GM19099 (cell line): ENCODE measurements around the gene SGO2.

Experiments used
- POLR2A ChIP-seq: IDR thresholded peaks from 3 replicates; pipeline ENCODE4 v1.6.1; 2011; ENCODE audit warnings: low read depth; ENCODE audit not compliant: insufficient read length; ENCODE audit errors: extremely low read depth

The SGO2 gene

DNA sequence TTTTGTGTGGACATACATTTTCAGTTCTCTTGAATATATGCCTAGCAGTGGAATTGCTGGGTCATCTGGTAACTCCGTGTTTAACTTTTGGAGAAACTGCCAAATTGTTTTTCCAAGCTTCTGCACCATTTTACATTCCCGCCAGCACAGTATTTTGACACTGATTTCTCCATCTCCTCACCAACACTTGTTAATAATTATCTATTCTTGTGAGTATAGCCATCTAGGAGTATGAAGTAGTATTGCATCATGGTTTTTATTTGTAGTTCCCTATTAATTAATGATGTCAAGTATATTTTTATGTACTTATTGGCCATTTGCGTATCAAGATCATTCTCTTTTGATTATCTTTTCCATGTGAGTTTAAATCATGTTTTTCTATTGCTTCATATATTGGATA, 41.9 kb downstream of the SGO2 start:
- no peak for TF ChIP-seq POLR2A

DNA sequence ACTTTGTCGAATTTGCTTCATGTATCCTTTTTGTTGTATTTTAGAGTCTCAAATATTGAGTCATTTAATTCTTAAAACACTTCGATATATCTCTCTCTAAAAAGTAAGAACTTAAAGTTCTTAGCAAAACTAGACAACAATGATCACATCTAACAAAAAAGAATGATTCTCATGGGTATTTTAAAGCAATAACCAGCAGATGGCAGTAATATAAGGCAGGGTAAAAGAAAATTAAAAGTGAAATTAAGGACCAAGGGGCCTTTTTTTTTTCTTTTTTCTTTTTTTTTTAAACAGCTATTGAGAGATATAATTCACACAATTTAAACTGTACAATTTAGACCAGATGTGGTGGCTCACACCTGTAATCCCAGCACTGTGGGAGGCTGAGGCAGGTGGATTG, 50.0 kb downstream of the SGO2 start:
- no peak for TF ChIP-seq POLR2A

DNA sequence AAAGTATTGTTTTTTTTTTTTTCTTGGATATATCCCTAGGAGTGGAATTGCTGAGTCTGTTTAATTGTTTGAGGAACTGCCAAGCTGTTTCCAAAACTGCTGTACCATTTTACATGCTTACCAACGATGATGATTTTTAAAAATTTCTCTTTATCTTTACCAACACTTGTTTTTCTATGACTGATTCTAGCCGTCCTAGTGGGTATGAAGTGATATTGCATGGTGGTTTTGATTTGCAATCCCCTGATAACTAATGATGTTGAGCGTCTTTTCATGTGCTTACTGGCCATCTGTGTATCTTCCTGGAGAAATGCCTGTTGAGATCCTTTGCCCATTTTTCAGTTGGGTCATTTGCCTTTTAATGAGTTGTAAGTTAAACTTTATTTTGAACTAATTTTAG, 51.0 kb downstream of the SGO2 start:
- TF ChIP-seq POLR2A: no peak

DNA sequence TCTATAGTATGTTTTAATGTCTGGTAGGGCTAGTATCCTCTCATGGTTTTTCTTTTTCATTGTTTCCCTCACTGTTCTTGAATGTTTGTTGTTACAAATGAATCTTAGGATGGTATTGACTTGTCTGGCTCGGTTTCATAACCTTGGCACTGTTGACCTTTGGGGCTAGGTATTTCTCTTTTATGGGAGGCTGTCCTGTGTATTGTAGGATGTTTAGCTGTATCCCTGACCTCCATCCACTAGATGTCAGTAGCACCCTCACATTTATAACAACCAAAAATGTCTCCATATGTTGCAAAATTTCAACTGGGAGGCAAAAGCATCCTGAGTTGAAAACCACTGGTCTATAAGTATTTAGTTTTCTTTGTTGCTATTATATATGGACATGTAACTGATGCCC, 52.8 kb downstream of the SGO2 start:
- no peak for TF ChIP-seq POLR2A

DNA sequence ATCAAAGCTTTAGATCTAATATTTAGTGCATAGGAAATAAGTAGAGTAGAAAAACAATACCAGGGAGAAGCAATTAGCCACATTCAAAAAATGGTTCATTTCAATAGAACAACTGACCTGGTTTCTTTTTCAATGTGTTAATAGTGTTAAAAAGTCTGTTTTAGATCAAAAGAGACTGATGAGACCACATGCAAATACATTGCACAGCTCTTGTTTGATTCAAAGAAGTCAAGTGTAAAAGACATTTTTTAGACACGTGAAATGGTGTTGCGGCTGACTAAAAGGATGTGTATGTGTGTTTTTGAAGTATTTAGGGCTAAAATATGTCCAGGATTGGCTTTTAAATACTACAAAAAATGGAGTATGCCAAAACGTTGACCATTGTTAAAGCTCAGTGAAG, 58.6 kb downstream of the SGO2 start:
- no peak for TF ChIP-seq POLR2A

DNA sequence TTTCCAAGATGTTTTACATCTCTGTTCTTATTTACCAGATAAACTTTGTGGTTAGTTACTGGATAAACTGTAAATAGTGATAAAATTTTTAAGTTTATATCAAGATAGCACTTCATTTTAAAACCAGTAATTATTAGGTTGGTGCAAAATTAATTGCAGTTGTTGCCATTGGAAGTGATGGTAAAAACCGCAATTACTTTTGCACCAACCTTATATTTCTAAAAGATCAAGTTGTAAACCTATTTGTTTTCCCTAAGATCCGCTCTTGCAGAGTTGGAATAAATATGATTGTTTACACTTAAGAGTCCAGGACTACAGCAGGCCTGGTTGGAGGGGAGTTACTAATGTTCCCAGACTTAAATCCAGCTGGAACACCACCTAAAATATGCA, 59.3 kb downstream of the SGO2 start:
- no peak for TF ChIP-seq POLR2A

DNA sequence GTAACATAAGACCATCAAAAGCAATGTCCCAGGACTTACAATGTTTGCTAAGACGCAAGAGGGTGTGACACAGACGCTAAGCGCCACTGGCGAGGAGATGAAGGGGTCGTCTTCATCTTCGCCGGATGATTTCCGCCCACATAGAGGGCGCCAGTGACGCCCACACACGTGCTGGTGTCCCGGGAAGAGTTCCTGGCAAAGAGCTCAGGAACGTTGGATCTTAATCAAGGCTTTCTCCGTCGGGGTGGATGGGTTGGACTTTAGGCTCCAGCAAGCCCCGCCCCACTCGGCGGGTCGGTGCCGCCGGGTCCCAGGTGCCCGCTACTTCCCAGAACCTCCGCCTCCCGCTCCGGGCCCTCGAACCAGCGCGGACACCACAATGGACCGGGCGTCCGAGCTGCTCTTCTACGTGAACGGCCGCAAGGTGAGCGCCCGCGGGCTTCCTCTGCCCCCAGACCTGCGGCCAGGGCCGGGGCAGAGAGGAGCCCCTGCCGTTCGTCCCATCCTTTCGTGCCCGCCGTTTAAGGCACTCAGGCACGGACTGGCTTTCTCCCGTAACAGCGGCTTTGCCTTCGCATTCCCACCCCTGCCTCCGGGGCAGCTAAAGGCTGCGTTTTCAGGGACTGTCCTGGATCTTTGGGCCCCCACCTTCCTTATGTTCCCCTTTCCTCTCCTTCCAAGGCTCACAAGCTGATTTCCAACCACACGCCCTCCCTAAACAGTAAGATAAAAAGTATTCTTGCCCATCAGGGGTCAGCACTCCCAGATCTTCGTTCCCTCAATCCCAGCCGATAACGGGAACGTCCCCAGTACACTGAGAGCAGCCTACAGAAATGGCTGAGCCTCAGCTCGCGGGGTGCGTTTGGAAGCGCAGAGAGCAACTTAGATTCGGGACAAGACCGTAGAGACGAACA, 60.0 kb downstream of the SGO2 start, which contains the start of gene AOX1:
AOX1 (plus strand) TSS at position 285 of the 914 bp plus-strand sequence; CDS start at position 380, 95 bp downstream.
- TF ChIP-seq POLR2A: no peak

DNA sequence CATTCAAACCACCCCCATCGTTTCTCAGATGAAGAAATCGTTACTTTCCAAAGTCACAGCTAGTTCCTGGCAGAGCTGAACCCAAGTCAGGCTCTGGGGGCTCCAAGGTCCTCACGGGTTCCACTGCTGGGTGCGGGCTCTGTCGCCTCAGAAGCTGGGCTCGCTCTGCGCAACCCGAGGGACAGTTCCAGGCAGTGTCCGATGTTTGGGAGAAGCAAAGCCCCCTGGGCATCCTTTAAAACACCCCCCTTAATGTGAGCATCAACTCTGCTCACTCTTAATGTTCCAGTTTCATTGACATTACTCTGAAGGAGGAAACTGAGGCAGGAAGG, 60.6 kb downstream of the SGO2 start:
- TF ChIP-seq POLR2A: no peak

DNA sequence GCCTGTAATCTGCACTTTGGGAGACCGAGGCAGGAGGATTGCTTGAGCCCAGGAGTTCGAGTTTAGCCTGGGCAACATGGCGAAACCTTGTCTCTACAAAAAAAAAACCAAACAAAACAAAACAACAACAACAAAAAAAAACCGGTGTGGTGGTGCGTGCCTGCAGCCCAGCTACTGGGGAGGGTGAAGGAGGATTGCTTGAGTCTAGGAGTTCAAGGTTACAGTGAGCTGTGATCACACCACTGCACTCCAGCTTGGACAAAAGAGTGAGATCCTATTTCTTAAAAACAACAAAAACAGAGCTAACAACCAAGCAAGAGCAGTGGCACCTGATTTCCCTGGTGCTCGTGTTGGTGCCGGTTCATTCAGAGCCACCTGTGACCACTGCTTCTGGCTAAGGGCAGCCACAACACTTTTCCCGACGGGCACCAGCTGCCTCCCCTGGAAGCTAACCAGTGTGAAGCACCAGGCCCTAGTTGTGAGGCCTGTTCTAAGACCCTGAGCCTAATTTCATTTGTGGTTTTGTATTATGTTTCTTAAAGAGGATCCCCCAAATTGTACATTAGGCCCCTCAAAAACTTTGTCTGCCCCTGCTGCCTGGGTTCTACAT, 61.1 kb downstream of the SGO2 start:
- no peak for TF ChIP-seq POLR2A

DNA sequence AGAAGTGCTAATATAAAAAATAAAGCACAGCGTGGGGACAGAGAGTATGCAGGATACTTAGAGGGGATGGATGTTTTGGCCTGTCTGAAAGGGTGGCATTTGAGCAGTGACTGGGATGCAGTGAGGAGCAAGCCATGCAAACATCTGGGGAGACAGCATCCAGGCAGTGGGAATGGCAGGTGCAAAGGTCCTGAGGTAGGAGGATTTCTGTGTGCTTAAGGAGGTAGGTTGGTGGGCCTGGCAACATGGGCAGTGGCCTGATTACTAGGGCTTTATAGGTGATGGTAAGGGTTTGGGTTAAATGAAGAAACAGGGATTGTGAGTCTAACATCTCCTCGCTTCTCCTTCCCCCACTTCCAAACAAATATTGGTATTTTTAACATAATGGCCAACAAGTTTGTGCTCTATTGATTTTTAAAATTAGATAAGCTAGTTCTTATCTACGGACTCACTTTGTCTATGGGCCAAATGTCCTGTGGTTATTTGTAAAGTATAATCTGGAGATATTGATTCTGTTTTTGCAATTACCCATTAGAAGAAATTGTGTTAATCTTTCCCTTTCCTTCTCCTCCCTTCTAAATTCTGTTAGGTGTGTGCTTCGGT, 62.2 kb downstream of the SGO2 start:
- no peak for TF ChIP-seq POLR2A

DNA sequence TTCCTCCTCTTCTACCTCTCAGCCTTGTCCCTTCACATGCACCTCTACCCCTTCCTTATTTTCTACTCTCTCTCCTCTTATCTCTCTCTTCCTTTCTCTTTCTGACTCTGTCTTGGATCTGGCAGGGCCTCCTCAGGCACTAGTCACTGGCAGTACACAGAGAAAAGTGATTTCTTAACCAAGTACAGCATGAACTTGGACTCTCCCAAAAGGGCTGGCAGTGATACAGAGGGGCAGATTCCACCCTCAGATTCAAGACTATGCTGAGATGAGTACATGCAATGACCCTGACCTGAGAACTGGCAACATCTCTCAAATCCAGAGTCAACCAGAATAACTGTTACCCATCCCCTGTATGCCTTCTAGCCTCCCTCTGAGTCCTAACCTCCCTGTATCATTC, 64.1 kb downstream of the SGO2 start:
- no peak for TF ChIP-seq POLR2A

DNA sequence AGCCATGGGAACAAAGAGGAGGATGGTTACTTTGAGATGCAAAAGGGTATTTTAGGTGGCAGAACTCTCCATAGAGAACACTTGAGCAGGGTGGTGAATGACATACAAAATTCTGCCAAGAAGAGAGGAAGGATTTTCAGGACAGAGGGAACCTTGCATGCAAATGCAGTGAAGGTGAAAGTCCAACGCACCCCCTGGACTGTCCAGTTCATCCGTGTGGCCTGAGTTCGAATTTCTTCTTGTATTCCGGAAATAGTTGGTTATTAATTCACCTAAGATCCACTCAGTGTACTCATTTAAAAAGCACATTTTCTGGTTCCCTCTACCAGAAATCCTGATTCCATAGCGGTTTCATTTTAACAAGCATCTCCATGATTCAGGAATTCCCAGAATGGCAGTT, 65.3 kb downstream of the SGO2 start:
- TF ChIP-seq POLR2A: no peak

DNA sequence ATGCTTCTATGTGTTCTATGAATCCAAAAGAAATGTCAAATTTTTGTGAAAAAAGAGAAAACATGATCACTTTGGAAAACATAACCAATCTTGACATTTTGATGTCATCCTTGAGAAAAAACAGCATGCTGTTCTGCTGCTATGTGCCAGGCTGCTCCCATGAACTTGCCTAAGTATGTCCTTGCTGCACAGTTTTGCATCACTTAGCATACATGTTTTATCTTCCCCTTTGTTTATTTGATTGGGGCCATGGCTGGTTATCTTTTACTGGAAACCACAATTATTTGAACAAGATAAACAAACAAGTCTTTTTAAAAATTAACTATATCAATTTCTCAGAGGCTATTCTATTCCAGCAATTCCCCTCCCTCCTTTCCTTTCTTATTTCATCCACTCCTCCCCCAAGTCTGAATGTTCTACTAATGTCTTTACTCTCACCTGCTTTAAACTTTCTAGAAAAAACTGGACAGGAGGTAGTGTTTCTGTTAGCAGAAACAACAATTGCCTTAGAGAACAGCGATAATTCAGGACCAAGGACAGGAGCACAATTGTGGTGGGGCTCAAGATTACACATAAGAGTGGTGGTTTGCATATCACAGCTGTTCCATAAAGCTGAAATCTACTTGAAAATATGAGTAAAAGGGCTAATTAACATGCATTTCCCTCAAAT, 66.5 kb downstream of the SGO2 start:
- TF ChIP-seq POLR2A: no peak

DNA sequence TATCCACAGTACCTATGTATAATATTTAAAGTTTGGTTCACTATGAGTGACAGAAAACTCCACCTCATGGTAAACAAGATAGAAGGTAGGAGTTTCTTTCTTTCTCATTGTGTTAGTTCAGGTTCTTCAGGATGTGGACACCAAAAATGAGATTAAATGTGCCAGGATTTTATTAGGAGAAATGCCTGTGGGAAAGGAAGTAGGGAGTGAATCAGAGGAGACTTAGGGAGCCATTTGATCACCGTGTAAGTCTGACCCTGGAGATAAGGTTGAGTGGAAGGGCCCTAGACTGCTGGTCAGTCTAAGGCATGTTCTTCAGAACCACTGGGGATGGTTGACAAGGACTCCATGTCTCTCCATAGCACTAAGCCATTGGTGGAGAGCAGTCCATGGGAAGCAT, 67.9 kb downstream of the SGO2 start:
- TF ChIP-seq POLR2A: no peak

DNA sequence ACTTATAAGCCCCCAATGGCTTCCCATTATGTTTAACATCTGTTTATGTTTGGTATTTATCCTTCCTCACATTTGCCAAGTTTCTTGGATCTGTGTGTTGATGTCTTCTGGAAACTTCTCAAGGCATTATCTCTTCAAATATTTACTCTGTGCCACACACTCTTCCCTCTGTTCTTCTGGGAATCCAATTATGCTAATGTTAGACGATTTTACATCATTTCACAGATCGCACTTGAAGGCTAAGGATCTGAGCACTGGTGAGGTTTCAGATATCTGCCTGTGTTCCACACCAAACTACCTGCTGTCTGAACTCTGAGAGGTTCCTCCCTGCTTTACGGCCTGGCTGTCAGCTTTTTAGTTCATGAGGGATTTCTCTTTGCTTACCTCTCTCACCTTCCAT, 69.9 kb downstream of the SGO2 start:
- no peak for TF ChIP-seq POLR2A

DNA sequence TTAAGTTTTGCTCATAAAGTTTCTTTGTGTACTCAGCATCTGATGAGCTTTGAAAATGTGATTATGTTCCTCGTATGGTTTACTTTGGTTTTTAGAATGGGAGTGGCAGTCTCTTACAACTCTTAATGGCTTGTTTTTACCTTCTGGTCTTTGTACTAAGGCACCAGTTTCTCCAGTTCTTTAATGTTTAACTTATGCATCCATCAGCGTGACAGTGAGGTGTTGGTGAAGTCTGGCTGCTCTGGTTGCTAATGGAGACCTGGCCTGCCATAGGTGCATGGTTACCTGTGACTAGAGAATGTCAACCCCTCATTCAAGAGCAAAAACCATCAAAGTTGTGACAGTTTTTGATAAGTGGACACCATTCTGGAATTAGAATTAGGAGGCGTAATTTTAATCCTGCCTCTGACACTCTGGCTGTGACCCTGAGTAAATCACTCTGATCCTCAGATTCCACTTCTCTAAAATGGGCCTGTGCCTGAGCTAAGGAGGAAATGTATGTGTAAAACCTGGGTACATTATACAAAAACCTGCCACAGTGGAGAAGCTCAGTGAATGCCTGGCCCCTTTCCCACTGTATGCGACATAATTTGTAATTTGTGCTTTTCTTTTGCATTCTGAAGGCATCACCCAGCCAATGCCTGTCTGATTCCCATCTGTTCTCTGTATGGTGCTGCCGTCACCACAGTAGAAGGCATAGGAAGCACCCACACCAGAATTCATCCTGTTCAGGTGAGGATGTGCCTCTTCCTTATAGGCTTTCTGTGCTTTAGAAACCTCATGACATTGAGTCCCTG, 71.0 kb downstream of the SGO2 start:
- TF ChIP-seq POLR2A: no peak

DNA sequence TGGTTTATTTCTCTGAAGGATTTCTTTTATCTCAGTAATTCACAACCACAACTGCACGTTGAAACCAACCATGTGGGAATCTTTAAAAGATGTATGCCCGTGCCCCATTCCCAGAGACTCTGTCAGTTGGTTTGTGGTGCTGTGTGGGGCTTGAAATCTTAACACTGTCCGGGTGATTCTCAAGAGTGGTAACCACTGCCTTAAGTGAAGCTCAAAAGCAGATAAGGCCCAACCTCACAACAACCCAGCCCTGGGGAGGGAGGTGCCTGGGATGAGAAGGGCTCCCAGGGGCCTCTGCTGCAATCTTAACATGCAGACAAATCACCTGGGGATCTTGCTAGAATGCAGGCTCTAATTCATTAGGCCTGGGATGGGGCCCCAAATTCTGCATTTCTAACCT, 73.2 kb downstream of the SGO2 start:
- TF ChIP-seq POLR2A: no peak
